C4-2B (cell line): ENCODE results near the gene ZNF892.

ENCODE experiments used
- ZFX ChIP-seq: fragments of 450-650 bp; IDR thresholded peaks from 2 replicates; pipeline ENCODE4 v1.6.1; 2017
- TF ChIP-seq, protein P1 (sequence below): fragments of 450-650 bp; conservative IDR thresholded peaks from 2 replicates; pipeline ENCODE4 v1.5.1; 2017; ENCODE audit warnings: mild to moderate bottlenecking

GRCh38 chr2:95208106-95208505, 785 bp downstream of the ZNF892 start:
- TF ChIP-seq ZFX = no peak
- TF ChIP-seq, protein P1, sequence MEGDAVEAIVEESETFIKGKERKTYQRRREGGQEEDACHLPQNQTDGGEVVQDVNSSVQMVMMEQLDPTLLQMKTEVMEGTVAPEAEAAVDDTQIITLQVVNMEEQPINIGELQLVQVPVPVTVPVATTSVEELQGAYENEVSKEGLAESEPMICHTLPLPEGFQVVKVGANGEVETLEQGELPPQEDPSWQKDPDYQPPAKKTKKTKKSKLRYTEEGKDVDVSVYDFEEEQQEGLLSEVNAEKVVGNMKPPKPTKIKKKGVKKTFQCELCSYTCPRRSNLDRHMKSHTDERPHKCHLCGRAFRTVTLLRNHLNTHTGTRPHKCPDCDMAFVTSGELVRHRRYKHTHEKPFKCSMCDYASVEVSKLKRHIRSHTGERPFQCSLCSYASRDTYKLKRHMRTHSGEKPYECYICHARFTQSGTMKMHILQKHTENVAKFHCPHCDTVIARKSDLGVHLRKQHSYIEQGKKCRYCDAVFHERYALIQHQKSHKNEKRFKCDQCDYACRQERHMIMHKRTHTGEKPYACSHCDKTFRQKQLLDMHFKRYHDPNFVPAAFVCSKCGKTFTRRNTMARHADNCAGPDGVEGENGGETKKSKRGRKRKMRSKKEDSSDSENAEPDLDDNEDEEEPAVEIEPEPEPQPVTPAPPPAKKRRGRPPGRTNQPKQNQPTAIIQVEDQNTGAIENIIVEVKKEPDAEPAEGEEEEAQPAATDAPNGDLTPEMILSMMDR = no peak
